ENCODE data around the gene GHR.

The GHR gene

DNA sequence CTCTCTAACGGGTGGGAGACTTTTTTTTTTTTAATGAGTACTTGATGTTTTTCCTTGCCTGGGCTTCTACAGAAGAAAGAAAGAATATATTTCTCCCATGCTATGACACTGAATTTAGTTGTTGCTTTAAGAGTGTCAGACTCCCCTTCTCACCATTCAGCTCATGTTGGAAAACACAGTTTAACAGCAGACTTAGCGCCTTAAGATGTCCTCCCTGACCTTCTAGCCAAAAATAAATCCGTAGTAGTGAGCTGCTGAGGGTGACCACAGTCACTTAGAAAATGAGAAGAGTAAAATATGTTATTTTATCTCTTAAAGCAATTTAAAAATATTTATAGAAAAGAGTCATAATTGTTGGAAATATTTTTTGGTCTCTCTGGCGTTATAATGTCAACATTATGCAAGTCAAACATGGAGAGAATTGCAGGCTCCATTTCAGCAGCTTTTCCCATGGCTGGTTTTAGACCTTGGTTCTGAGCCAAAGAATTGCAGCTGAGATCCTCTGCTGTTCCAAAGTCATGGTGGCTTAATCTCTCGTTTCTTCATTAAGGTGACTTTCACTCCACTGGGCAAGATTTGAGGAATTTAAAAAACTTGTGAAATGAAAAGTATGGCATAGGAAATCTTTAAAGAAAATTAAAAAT, 143.5 kb downstream of the GHR start:
- Histone ChIP-seq H3K36me3 (no peaks in the 10 kb centered on the region), H3K4me3 (ENCODE audit: low read depth in 1 of 2, low read length in 1 of 2) (no peak overlapping the region), H3K27ac (no peak overlapping the region), H3K27me3 (no peaks in the 10 kb centered on the region), H3K4me1 (ENCODE audit: control insufficient read depth in 1 of 2, insufficient read depth in 1 of 2, low read depth in 1 of 2, low read length in 1 of 2) (no peaks in the 10 kb centered on the region), H3K9me3 (no peaks in the 10 kb centered on the region)
- TF ChIP-seq, protein P1, sequence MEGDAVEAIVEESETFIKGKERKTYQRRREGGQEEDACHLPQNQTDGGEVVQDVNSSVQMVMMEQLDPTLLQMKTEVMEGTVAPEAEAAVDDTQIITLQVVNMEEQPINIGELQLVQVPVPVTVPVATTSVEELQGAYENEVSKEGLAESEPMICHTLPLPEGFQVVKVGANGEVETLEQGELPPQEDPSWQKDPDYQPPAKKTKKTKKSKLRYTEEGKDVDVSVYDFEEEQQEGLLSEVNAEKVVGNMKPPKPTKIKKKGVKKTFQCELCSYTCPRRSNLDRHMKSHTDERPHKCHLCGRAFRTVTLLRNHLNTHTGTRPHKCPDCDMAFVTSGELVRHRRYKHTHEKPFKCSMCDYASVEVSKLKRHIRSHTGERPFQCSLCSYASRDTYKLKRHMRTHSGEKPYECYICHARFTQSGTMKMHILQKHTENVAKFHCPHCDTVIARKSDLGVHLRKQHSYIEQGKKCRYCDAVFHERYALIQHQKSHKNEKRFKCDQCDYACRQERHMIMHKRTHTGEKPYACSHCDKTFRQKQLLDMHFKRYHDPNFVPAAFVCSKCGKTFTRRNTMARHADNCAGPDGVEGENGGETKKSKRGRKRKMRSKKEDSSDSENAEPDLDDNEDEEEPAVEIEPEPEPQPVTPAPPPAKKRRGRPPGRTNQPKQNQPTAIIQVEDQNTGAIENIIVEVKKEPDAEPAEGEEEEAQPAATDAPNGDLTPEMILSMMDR (IDR thresholded peaks at IDR 0.05), result no peak

DNA sequence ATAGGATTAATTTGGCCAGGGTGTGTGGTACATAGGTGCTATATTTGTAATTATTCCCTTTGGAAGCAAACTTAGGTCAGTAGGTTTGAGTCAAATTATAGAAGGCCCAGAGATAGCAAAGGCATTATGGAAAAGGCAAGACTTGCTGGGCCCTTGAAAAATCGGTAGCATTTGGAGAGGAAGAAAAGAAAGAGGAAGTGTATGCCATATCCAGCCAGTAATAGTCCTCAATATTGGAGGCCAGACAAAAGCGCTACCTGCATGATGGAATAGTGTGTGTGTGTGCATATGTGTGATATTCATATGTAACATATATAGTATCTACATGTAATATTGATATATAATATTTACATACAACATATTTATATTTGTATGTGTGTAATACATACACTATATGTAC, 146.1 kb downstream of the GHR start:
- no peaks in the 10 kb centered on the region for H3K27me3 ChIP-seq
- no peaks in the 10 kb centered on the region for H3K4me1 ChIP-seq (ENCODE audit: control insufficient read depth in 1 of 2, insufficient read depth in 1 of 2, low read depth in 1 of 2, low read length in 1 of 2)

DNA sequence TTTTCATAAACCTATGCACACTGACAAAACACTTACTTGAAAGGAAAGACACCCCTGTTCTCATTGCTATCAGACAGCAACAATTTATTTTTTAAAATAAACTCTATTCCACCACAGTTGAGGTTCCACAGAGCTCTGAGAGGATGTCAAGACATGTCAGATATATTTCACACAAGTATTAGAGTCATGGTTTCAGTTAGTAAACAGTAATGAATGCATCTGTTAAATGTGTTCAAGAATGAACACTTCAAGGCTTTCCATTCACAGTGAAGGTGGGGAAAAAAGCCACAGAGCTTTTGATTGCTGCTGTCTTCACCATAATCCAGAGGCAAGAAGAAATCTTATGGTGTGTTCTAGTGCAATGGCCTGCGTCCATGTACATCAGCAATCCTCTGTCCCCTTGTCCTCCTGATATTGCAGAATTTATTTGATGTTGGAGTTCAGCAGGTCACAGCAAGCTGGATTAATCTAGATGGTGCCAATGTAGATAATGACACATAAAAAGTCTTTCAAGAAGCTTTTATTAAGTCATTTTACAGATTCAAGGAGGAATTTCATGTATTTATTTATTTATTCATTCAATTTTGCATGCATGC, 146.8 kb downstream of the GHR start:
- no peaks in the 10 kb centered on the region for H3K27me3 ChIP-seq
- H3K4me1 ChIP-seq (ENCODE audit: control insufficient read depth in 1 of 2, insufficient read depth in 1 of 2, low read depth in 1 of 2, low read length in 1 of 2), result no peaks in the 10 kb centered on the region
- no peak overlapping the region for H3K27ac ChIP-seq
- TF ChIP-seq, protein P1 (IDR thresholded peaks at IDR 0.05), result no peak
- H3K4me3 ChIP-seq (ENCODE audit: low read depth in 1 of 2, low read length in 1 of 2), result no peak overlapping the region
- no peaks in the 10 kb centered on the region for H3K9me3 ChIP-seq
- no peaks in the 10 kb centered on the region for H3K36me3 ChIP-seq

More for the DNA sequence above, 146.1 kb downstream of the GHR start:
- TF ChIP-seq, protein P1 (IDR thresholded peaks at IDR 0.05), result no peak
- H3K27ac ChIP-seq, result no peak overlapping the region
- H3K4me3 ChIP-seq (ENCODE audit: low read depth in 1 of 2, low read length in 1 of 2), result no peak overlapping the region
- no peaks in the 10 kb centered on the region for H3K9me3 ChIP-seq
- H3K36me3 ChIP-seq, result no peaks in the 10 kb centered on the region

DNA sequence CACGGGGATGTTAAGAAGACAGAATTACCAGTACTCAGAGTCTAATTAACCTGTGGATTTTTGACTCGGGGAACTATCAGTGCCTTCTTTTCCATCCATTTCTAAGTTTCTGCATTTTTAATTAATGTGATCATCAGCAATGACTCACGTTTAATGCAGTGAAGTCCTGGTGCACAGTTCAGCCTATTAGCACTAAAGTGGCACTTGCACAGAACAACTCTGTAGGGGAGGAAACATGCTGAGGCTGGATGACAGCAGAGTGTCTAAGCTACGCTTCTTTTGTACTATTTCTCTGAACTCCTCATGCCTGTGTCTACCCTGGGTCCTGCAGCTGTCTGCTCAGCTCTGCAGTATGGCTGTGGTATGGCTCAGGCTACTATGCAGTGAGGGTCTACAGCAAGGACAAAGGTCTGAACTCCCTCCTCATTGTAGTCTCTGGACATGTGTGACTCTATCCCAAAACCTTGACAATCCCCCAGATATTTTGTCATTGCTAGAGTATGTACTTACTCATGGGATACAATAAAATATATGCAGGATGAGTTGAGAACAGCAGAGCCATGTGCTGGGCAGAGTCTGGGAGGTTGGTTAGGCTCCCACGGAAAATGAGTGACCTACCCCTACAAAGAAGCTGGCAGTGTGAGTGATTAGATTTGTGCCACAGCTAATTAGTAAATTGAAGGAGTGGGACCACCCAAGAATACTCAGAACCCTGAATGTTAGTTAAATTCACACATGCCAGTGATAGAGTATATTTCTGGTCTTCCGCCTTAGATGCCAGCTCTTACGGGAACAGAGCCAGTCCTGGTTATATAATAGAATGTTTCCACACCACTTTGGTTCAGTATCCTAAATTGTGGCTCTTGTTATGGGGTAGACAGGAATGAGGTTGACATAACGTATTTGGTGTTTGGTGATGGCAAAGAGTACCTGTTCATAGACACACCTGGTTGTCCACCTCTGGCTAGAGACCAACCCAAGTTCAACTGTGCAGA, 148.0 kb downstream of the GHR start:
- H3K27ac ChIP-seq, result no peak overlapping the region
- H3K4me1 ChIP-seq (ENCODE audit: control insufficient read depth in 1 of 2, insufficient read depth in 1 of 2, low read depth in 1 of 2, low read length in 1 of 2), result no peaks in the 10 kb centered on the region
- TF ChIP-seq, protein P1 (IDR thresholded peaks at IDR 0.05), result no peak
- no peaks in the 10 kb centered on the region for H3K27me3 ChIP-seq
- H3K4me3 ChIP-seq (ENCODE audit: low read depth in 1 of 2, low read length in 1 of 2), result no peak overlapping the region
- no peaks in the 10 kb centered on the region for H3K36me3 ChIP-seq
- H3K9me3 ChIP-seq, result no peaks in the 10 kb centered on the region

DNA sequence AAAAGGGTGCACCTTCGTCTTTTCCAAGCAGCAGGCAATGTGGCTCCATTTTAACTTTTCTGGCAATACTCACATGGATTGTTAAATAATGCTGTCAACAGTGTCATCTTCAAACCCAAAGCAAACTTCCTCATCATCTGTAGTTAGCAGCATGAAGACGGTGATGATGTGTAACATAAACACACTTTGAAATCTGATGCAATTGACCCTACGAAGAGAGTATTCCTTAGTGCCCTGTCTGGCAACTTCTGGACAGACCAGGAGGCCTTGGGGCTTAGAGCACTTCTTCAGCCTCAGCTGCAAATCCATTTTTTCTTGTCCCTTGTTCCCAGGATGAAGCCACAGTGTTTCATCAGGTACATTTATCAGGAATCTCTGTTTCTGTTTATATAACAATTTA, 149.1 kb downstream of the GHR start:
- Histone ChIP-seq H3K36me3 (no peaks in the 10 kb centered on the region), H3K9me3 (no peaks in the 10 kb centered on the region), H3K27ac (no peak overlapping the region), H3K4me3 (ENCODE audit: low read depth in 1 of 2, low read length in 1 of 2) (no peak overlapping the region), H3K27me3 (no peaks in the 10 kb centered on the region), H3K4me1 (ENCODE audit: control insufficient read depth in 1 of 2, insufficient read depth in 1 of 2, low read depth in 1 of 2, low read length in 1 of 2) (no peaks in the 10 kb centered on the region)
- TF ChIP-seq, protein P1 (IDR thresholded peaks at IDR 0.05), result no peak
